ENCODE data around the gene ANKMY1.

- TF ChIP-seq CTCF (IDR thresholded peaks at IDR 0.05) (no peak), POLR2A (IDR thresholded peaks at IDR 0.05) (no peak)
Measured at GRCh38 chr2:240446664-240447175, 111.1 kb downstream of the ANKMY1 start.
